AG08395 (cell line): ENCODE measurements around the gene ARMC12.

ENCODE experiments used
- DNase-seq: peaks from one replicate; pipeline ENCODE4 v3.0.0; 2012; ENCODE audit warnings: mixed read lengths, low spot score

The ARMC12 gene

GRCh38 chr6:35776364-35777215 lies 39.8 kb downstream of the ARMC12 start, which contains the start of gene CLPSL2:
CLPSL2 (plus strand) TSS chr6:35776598; CDS start chr6:35776619, 21 bp downstream.
- no peak for DNase-seq

- no peak for DNase-seq
Measured at GRCh38 chr6:35777356-35778102, 40.7 kb downstream of the ARMC12 start.

- no peak for DNase-seq
Measured at GRCh38 chr6:35778437-35778836, 41.6 kb downstream of the ARMC12 start.

GRCh38 chr6:35780719-35781118 lies 43.9 kb downstream of the ARMC12 start, which contains the start of gene CLPSL1:
CLPSL1 (plus strand) TSS chr6:35781019; CDS start chr6:35781111, 92 bp downstream.
- DNase-seq: no peak

GRCh38 chr6:35781290-35781689 lies 44.5 kb downstream of the ARMC12 start:
- DNase-seq: no peak

- DNase-seq: no peak
Measured at GRCh38 chr6:35782424-35782823, 45.6 kb downstream of the ARMC12 start.

GRCh38 chr6:35784200-35784599 lies 47.4 kb downstream of the ARMC12 start:
- no peak for DNase-seq

GRCh38 chr6:35786272-35786671 lies 49.4 kb downstream of the ARMC12 start:
- DNase-seq: no peak

- DNase-seq: no peak
Measured at GRCh38 chr6:35786810-35787209, 50.0 kb downstream of the ARMC12 start.

GRCh38 chr6:35787266-35788218 lies 50.7 kb downstream of the ARMC12 start:
- DNase-seq: no peak

- DNase-seq: no peak
Measured at GRCh38 chr6:35788423-35788982, 51.7 kb downstream of the ARMC12 start.

GRCh38 chr6:35790683-35791082 lies 53.9 kb downstream of the ARMC12 start:
- DNase-seq: no peak

GRCh38 chr6:35794536-35795452 lies 58.0 kb downstream of the ARMC12 start:
- no peak for DNase-seq

- DNase-seq: no peak
Measured at GRCh38 chr6:35795453-35796071, 58.7 kb downstream of the ARMC12 start.

GRCh38 chr6:35796236-35796635 lies 59.4 kb downstream of the ARMC12 start:
- DNase-seq: no peak

GRCh38 chr6:35797837-35798526 lies 61.1 kb downstream of the ARMC12 start:
- no peak for DNase-seq
